ENCODE data around the gene MLYCD.

- TF ChIP-seq CTCF (IDR thresholded peaks at IDR 0.05) (no peak), POLR2A (IDR thresholded peaks at IDR 0.05) (no peak), POLR2AphosphoS5 (IDR thresholded peaks at IDR 0.05) (peak in 1 of 4 donors; percentile 58), EP300 (IDR thresholded peaks at IDR 0.05) (no peak)
Measured at GRCh38 chr16:83954577-83955016, 55.7 kb downstream of the MLYCD start.
